PFSK-1 (cell line): ENCODE results near the gene PCID2.

ENCODE experiments used
- FOXP2 ChIP-seq: optimal IDR thresholded peaks from 2 replicates; pipeline ENCODE3; 2011; ENCODE audit warnings: borderline replicate concordance, control low read depth, inconsistent platforms; ENCODE audit not compliant: insufficient read depth; ENCODE audit errors: extremely low read length, extremely low read depth
- POLR2AphosphoS5 ChIP-seq: IDR thresholded peaks from 2 replicates; pipeline ENCODE4 v1.6.1; 2012; ENCODE audit warnings: low read depth, mild to moderate bottlenecking, control low read depth, low read length, moderate library complexity
- REST ChIP-seq, 2 experiments: IDR thresholded peaks; 2 replicates each; pipeline versions ENCODE4 v1.6.1 to v1.8.0; 2011 to 2012; ENCODE audit warnings: low read depth in 2 of 2, low read length in 2 of 2, control low read depth in 1 of 2, inconsistent platforms in 1 of 2, mild to moderate bottlenecking in 1 of 2, moderate library complexity in 1 of 2; ENCODE audit not compliant: insufficient read depth in 1 of 2
- SIN3A ChIP-seq: IDR thresholded peaks from 2 replicates; pipeline ENCODE4 v1.6.1; 2012; ENCODE audit warnings: mild to moderate bottlenecking, low read length, moderate library complexity, borderline replicate concordance; ENCODE audit not compliant: insufficient read depth
- TAF1 ChIP-seq: IDR thresholded peaks from 2 replicates; pipeline ENCODE4 v1.6.1; 2012; ENCODE audit warnings: low read length, control low read depth, borderline replicate concordance; ENCODE audit not compliant: insufficient read depth

The PCID2 gene

GRCh38 chr13:113129480-113129879 lies 79.0 kb downstream of the PCID2 start:
- no peak for TF ChIP-seq SIN3A
- TF ChIP-seq POLR2AphosphoS5: no peak
- no peak for TF ChIP-seq REST (IDR thresholded peaks at IDR 0.05; ENCODE audit: insufficient read depth in 1 of 2, low read depth in 2 of 2, low read length in 2 of 2)
- TF ChIP-seq TAF1: no peak
- no peak for TF ChIP-seq FOXP2
